Measurements from ENCODE around the gene ELOVL4. TPM values are rescaled to one million over a fixed set of nuclear protein-coding genes. Genes with fewer than 3 reads are reported as not detected.
A peak's percentile ranks its signal among the peaks of the same experiment; 100 is the strongest.

The ELOVL4 gene
- polyA plus RNA-seq, 3 donors = not detected

GRCh38 chr6:79993012-79993910, 45.9 kb upstream of the ELOVL4 start:
- Mint-ChIP-seq H3K27ac (no peak overlapping the region), H3K36me3 (no peaks in the 10 kb centered on the region), H3K4me3 (no peak overlapping the region), H3K4me1 (peaks cover 9% of the 10 kb centered on the region), H3K27me3 (ENCODE audit: low read depth in 3 of 3) (peaks cover 0 to 4% (median 0%) of the 10 kb centered on the region in 3 donors), H3K9me3 (peaks cover 0 to 7% (median 2%) of the 10 kb centered on the region in 7 donors)
- H3K4me3 ChIP-seq (replicated peaks in 1 of 3; ENCODE audit: low read depth in 2 of 3, low read length in 3 of 3) = no peak overlapping the region
- intact Hi-C loops (cut with micrococcal nuclease) = no loop called here
- DNase-seq = no peak
- peak overlapping the region; percentile 34 for H2AFZ ChIP-seq (ENCODE audit: insufficient read depth, low read depth, low read length, poor library complexity, severe bottlenecking)
- no peak overlapping the region for H3K27ac ChIP-seq (ENCODE audit: low read depth in 1 of 2, low read length in 2 of 2)
- H3K79me2 ChIP-seq (ENCODE audit: insufficient read depth, low read length) = no peaks in the 10 kb centered on the region
- 83% methylated on average over 1 of the region's 2 CpGs for WGBS (ENCODE audit: insufficient coverage)
- H3K4me1 ChIP-seq (ENCODE audit: control insufficient read depth in 1 of 2, insufficient read depth in 2 of 2, low read length in 2 of 2) = peaks cover 0 to 10% of the 10 kb centered on the region in 2 donors
- H3K9me3 ChIP-seq (replicated peaks in 1 of 2; ENCODE audit: control insufficient read depth in 1 of 2, insufficient read depth in 1 of 2, low read length in 2 of 2) = no peaks in the 10 kb centered on the region
- H3K27me3 ChIP-seq (ENCODE audit: control insufficient read depth in 2 of 2, insufficient read depth in 2 of 2, low read length in 2 of 2) = no peaks in the 10 kb centered on the region
- no peak for TF ChIP-seq CTCF (IDR thresholded peaks at IDR 0.05)
- no peak overlapping the region for H3K9ac ChIP-seq (ENCODE audit: insufficient read depth, low read length, poor library complexity, severe bottlenecking)
- no peaks in the 10 kb centered on the region for H4K20me1 ChIP-seq (ENCODE audit: insufficient read depth, low read length)
- H3K4me2 ChIP-seq (replicated peaks; ENCODE audit: extremely low read depth, low read length, poor library complexity, severe bottlenecking) = no peak overlapping the region
- H3K36me3 ChIP-seq (replicated peaks in 1 of 2; ENCODE audit: control insufficient read depth in 1 of 2, insufficient read depth in 2 of 2, low read length in 2 of 2) = no peaks in the 10 kb centered on the region

- no peaks in the 10 kb centered on the region for H3K27me3 Mint-ChIP-seq (ENCODE audit: low read depth in 3 of 3)
- intact Hi-C loops (cut with micrococcal nuclease) = no loop called here
- H2AFZ ChIP-seq (ENCODE audit: insufficient read depth, low read depth, low read length, poor library complexity, severe bottlenecking) = no peak overlapping the region
These were observed 42.3 kb upstream of the ELOVL4 start for GRCh38 chr6:79989641-79990040.

More at GRCh38 chr6:79989641-79990040, 42.3 kb upstream of the ELOVL4 start:
- no peak overlapping the region for H3K9ac ChIP-seq (ENCODE audit: insufficient read depth, low read length, poor library complexity, severe bottlenecking)
- no peak overlapping the region for H3K4me2 ChIP-seq (replicated peaks; ENCODE audit: extremely low read depth, low read length, poor library complexity, severe bottlenecking)
- H3K9me3 ChIP-seq (replicated peaks in 1 of 2; ENCODE audit: control insufficient read depth in 1 of 2, insufficient read depth in 1 of 2, low read length in 2 of 2) = no peaks in the 10 kb centered on the region
- H3K4me1 ChIP-seq (ENCODE audit: control insufficient read depth in 1 of 2, insufficient read depth in 2 of 2, low read length in 2 of 2) = peaks cover 0 to 10% of the 10 kb centered on the region in 2 donors
- H3K36me3 ChIP-seq (replicated peaks in 1 of 2; ENCODE audit: control insufficient read depth in 1 of 2, insufficient read depth in 2 of 2, low read length in 2 of 2) = no peaks in the 10 kb centered on the region
- no peaks in the 10 kb centered on the region for H3K36me3 Mint-ChIP-seq
- H3K4me3 Mint-ChIP-seq = no peak overlapping the region
- peaks cover 0 to 7% (median 0%) of the 10 kb centered on the region in 7 donors for H3K9me3 Mint-ChIP-seq
- H3K27ac ChIP-seq (ENCODE audit: low read depth in 1 of 2, low read length in 2 of 2) = no peak overlapping the region
- TF ChIP-seq CTCF (IDR thresholded peaks at IDR 0.05) = no peak
- no peaks in the 10 kb centered on the region for H3K27me3 ChIP-seq (ENCODE audit: control insufficient read depth in 2 of 2, insufficient read depth in 2 of 2, low read length in 2 of 2)
- H3K4me3 ChIP-seq (replicated peaks in 1 of 3; ENCODE audit: low read depth in 2 of 3, low read length in 3 of 3) = no peak overlapping the region
- DNase-seq = no peak
- peak overlapping the region in 1 of 7 donors; percentile 11 for H3K27ac Mint-ChIP-seq
- no peaks in the 10 kb centered on the region for H4K20me1 ChIP-seq (ENCODE audit: insufficient read depth, low read length)
- WGBS (ENCODE audit: insufficient coverage) = no CpG with 5 or more reads among the region's 1 CpG
- H3K4me1 Mint-ChIP-seq = peaks cover 9% of the 10 kb centered on the region
- H3K79me2 ChIP-seq (ENCODE audit: insufficient read depth, low read length) = no peaks in the 10 kb centered on the region
